HL-60 (cell line): ENCODE data around the gene CDKN2B-AS1.

Experiments
- DNase-seq, 2 experiments: peaks; one replicate each; pipeline ENCODE4 v3.0.0-alpha.2; 2010 to 2020; ENCODE audit warnings: low read depth in 1 of 2, low spot score in 1 of 2
- H3K27ac ChIP-seq: fragments of 250-450 bp; sonication (Bioruptor Pico); replicated peaks from 2 replicates; pipeline ENCODE4 v1.5.1; 2020; ENCODE audit warnings: mild to moderate bottlenecking, moderate library complexity
- H3K27me3 ChIP-seq: fragments of 250-450 bp; sonication (Bioruptor Pico); 2 replicates; pipeline ENCODE4 v1.5.1; 2021; ENCODE audit warnings: mild to moderate bottlenecking, moderate library complexity; ENCODE audit not compliant: insufficient read depth, poor library complexity, severe bottlenecking
- H3K4me3 ChIP-seq: replicated peaks from 2 replicates; pipeline ENCODE4 v1.5.1; 2011; ENCODE audit warnings: mild to moderate bottlenecking, control low read depth, low read length; ENCODE audit not compliant: insufficient read depth
- CTCF ChIP-seq: IDR thresholded peaks from one replicate; pipeline ENCODE4 v1.5.1; 2011; ENCODE audit warnings: low read length, control low read depth, inconsistent platforms; ENCODE audit not compliant: insufficient read depth
- GABPA ChIP-seq: IDR thresholded peaks from 2 replicates; pipeline ENCODE4 v1.6.1; 2012; ENCODE audit warnings: low read depth
- POLR2AphosphoS5 ChIP-seq: IDR thresholded peaks from 2 replicates; pipeline ENCODE4 v1.6.1; 2012; ENCODE audit warnings: low read depth
- REST ChIP-seq: IDR thresholded peaks from 2 replicates; pipeline ENCODE4 v1.6.1; 2012; ENCODE audit warnings: low read depth; ENCODE audit not compliant: insufficient replicate concordance
- SPI1 ChIP-seq: IDR thresholded peaks from 2 replicates; pipeline ENCODE4 v1.6.1; 2012; ENCODE audit warnings: low read depth, mild to moderate bottlenecking, borderline replicate concordance

The CDKN2B-AS1 gene

DNA sequence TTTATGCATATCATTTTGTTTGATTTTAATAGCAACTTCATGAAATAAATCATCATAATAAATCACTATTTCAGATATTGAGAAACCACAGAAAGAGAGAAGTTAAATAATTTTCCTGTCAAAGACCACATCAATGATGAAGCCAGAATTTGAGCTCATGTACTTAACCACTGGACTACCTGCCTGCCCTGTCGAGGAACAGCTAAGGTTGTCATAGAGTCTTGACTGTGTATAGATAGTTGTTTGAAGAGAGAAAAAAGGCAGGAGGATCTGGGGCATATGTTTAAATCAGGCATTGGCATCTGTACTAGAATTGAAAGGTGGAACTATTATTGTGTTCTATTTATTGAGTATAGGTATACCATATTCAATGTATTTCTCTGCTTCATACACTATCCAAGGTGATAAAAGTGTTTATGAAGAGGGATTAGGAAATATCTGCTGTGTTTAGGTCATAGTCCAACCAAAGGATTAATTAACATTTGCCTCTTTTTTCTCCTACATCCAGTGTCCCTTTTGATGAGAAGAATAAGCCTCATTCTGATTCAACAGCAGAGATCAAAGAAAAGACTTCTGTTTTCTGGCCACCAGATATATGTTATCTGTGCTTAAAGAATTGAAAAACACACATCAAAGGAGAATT, 51.8 kb downstream of the CDKN2B-AS1 start:
- H3K27me3 ChIP-seq: no peaks in the 10 kb centered on the region
- TF ChIP-seq CTCF (no peak), GABPA (no peak)
- no peak for DNase-seq
- no peak overlapping the region for H3K27ac ChIP-seq
- no peak overlapping the region for H3K4me3 ChIP-seq

DNA sequence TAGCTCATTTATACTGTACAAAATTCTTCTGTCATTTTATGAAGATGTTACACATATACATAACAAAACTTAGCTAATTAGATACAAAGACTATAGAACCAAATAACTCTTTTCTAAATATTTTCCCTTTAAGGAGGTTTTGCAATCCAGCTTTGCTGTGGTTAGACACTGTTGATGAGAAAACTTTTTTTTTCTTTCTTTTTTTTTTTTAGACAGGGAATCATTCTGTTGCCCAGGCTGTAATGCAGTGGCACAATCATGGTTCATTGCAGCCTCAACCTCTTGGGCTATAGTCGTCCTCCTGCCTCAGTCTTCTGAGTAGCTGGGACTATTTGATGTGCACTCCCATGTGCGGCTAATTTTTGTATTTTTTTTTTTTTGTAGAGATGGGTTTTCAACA, 53.0 kb downstream of the CDKN2B-AS1 start:
- H3K27ac ChIP-seq: no peak overlapping the region
- TF ChIP-seq CTCF (no peak), REST (no peak), POLR2AphosphoS5 (no peak), SPI1 (no peak), GABPA (no peak)
- DNase-seq: no peak
- H3K27me3 ChIP-seq: no peaks in the 10 kb centered on the region
- no peak overlapping the region for H3K4me3 ChIP-seq

DNA sequence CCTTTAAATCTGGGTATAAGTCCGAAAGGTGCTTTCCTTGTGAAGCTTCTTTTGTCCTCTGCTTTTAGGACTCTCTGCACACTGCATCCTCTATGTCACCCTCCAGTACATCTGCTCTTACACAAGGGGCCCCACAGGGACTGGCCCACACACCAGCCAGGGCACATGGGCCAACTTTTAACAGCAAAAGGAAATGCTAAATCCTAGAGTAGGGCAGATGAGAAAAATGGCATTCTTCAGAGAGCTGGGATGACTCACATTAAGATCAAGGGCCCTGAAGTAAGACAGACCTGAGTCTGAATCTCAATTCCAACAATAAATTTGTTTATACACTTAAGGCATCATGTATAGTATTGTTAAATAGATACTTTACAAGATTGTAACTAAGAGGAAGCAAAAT, 54.8 kb downstream of the CDKN2B-AS1 start:
- H3K27ac ChIP-seq: 0 out of 2 replicates have a peak overlapping the region, but pooled peaks have one; percentile 26
- TF ChIP-seq POLR2AphosphoS5: no peak
- no peak for TF ChIP-seq REST
- TF ChIP-seq GABPA: no peak
- no peak for TF ChIP-seq CTCF
- no peak for TF ChIP-seq SPI1
- H3K27me3 ChIP-seq: no peaks in the 10 kb centered on the region
- H3K4me3 ChIP-seq: no peak overlapping the region
- DNase-seq: no peak

DNA sequence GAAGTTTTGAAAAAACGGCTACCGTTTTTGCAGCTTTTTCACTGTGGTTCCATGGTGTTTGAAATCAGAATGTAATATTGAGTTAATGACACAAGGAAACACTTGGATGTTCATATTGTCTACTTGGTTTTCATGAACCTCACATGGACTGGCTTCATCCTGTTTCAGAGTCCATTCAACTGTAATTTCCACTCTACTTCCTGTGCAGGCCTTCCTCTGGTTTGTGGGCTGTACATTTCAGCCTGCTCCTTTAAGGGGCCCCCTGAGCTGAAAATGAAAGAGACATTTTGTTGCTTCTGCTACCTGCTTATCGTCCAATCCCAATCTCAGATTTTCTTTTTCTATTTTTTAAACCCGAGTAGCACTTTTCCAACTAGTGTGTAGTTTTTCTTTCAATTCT, 56.3 kb downstream of the CDKN2B-AS1 start:
- TF ChIP-seq REST: no peak
- peak; percentile 42; the same call in 1 of the 2 replicates for TF ChIP-seq POLR2AphosphoS5
- 0 out of 2 replicates have a peak, but pooled peaks have one; percentile 29 for TF ChIP-seq GABPA
- H3K4me3 ChIP-seq: no peak overlapping the region
- H3K27me3 ChIP-seq: no peaks in the 10 kb centered on the region
- DNase-seq: peak in 1 of 2 experiments; percentile 55
- H3K27ac ChIP-seq: peak overlapping the region; percentile 82
